Measurements from ENCODE around the gene SLC30A10.
"Not testable (repeated sequence)": the region's sequence is repeated elsewhere in the genome, so short reads cannot be mapped to it uniquely, and the experiment has no call there.

The SLC30A10 gene

GRCh38 chr1:219927298-219927955 is 930 bp downstream of the SLC30A10 start:
- no peak for DNase-seq

GRCh38 chr1:219926363-219926998 is 1.9 kb downstream of the SLC30A10 start:
- DNase-seq, result no peak

- DNase-seq, result no peak
These were observed 4.0 kb downstream of the SLC30A10 start for GRCh38 chr1:219924342-219924741.

GRCh38 chr1:219917851-219918466 is 10.4 kb downstream of the SLC30A10 start:
- DNase-seq, result no peak

- DNase-seq, result no peak
These were observed 11.1 kb downstream of the SLC30A10 start for GRCh38 chr1:219917281-219917680.

GRCh38 chr1:219916257-219916656 is 12.1 kb downstream of the SLC30A10 start:
- DNase-seq, result no peak

- no peak for DNase-seq
These were observed 15.2 kb downstream of the SLC30A10 start for GRCh38 chr1:219913005-219913770.

- no peak for DNase-seq
These were observed 17.6 kb downstream of the SLC30A10 start for GRCh38 chr1:219910716-219911115.

- DNase-seq, result no peak
These were observed 18.9 kb downstream of the SLC30A10 start for GRCh38 chr1:219909476-219909875.

GRCh38 chr1:219908170-219908569 is 20.2 kb downstream of the SLC30A10 start:
- no peak for DNase-seq

GRCh38 chr1:219907772-219908070 is 20.6 kb downstream of the SLC30A10 start:
- no peak for DNase-seq

GRCh38 chr1:219906924-219907771 is 21.2 kb downstream of the SLC30A10 start:
- DNase-seq, result no peak

- DNase-seq, result not testable (repeated sequence)
These were observed 21.8 kb downstream of the SLC30A10 start for GRCh38 chr1:219906565-219906923.

- no peak for DNase-seq
These were observed 22.8 kb downstream of the SLC30A10 start for GRCh38 chr1:219905524-219905923.

- no peak for DNase-seq
These were observed 23.4 kb downstream of the SLC30A10 start for GRCh38 chr1:219904934-219905333.

GRCh38 chr1:219903353-219903871 is 24.9 kb downstream of the SLC30A10 start:
- DNase-seq, result no peak

- no peak for DNase-seq
These were observed 25.4 kb downstream of the SLC30A10 start for GRCh38 chr1:219902951-219903350.

GRCh38 chr1:219900882-219901281 is 27.5 kb downstream of the SLC30A10 start:
- no peak for DNase-seq

- DNase-seq, result peak; percentile 4
These were observed 28.2 kb downstream of the SLC30A10 start for GRCh38 chr1:219900201-219900600.

GRCh38 chr1:219898375-219898774 is 30.0 kb downstream of the SLC30A10 start:
- DNase-seq, result no peak

GRCh38 chr1:219897914-219898313 is 30.4 kb downstream of the SLC30A10 start:
- DNase-seq, result no peak

- not testable (repeated sequence) for DNase-seq
These were observed 36.1 kb downstream of the SLC30A10 start for GRCh38 chr1:219892271-219892670.

- not testable (repeated sequence) for DNase-seq
These were observed 36.5 kb downstream of the SLC30A10 start for GRCh38 chr1:219891846-219892245.
